Spleen (tissue), 7 donors: ENCODE measurements around the gene SLC22A1.

Experiments
- CTCF ChIP-seq, 11 experiments: fragments of 200-600 bp in 7 of 11; fragments of 450-650 bp in 4 of 11; sonication (generic) in 4 of 11; IDR thresholded peaks in 8 of 11; conservative IDR thresholded peaks in 3 of 11; 1 replicate in 7 of 11; 2 replicates in 4 of 11; pipeline versions ENCODE4 v1.4.0 to v1.8.0; 2016 to 2021; ENCODE audit warnings: antibody characterized with exemption in 11 of 11, inconsistent platforms in 4 of 11, mild to moderate bottlenecking in 1 of 11
- POLR2A ChIP-seq, 3 donors: fragments of 450-650 bp; IDR thresholded peaks; one replicate each; pipeline ENCODE4 v1.5.1; 2017; ENCODE audit warnings: antibody characterized with exemption in 3 of 3, mild to moderate bottlenecking in 1 of 3
- donor health status: DM: no; HTN: no; CAD: no; lungs with moderate emphysema.
- donor health status: DM: no; HTN: no; CAD: no.
- donor health status: DM: no; HTN: no; CAD: no.

GRCh38 chr6:160188773-160189172, 67.2 kb downstream of the SLC22A1 start:
- no peak for TF ChIP-seq CTCF (IDR thresholded peaks at IDR 0.05 in 8 of 11, conservative IDR thresholded peaks at IDR 0.05 in 3 of 11)
- no peak for TF ChIP-seq POLR2A (IDR thresholded peaks at IDR 0.05)
